ENCODE results near the gene TIAM2. TPM values are rescaled to one million over a fixed set of nuclear protein-coding genes. Genes with fewer than 3 reads are reported as not detected.

TIAM2 gene
- polyA plus RNA-seq, 3 donors = 1.7 to 6.0 (median 2.3) TPM

DNA sequence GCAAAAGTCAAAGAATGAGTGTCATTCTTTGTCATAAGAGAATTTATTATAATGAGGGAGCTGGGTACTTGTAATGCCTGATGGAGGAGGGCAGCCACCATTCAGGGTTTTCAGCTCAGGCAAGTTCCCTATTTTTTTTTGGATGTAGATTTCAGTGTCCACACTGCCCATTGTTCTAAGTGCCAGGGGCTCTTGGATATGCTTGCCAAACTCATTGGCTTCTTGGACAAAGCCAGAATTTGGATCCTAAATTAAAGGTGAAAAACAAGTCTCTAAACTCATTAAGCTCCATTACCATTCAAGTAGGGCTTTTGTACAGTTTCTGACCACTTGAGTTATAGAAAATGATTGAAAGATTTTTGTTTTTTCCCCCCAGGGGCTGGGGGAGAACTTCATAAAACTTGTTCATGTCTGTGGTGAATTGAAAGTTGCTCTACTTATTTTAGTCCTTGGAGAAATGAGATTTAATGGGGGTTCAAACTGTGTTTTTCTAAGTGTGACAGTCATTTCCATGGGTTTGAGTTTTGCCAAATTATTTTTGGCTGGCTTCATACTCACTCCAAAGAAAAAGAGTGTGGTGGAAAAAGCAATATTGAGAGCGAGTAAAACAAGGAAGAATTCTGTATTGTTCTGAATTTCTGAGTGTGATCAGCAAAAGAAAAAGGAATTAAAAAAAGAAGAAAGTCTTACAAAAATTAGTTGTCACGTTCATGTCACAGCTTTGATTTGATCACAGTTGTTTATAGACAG lies 46.0 kb downstream of the TIAM2 start:
- WGBS, 3 donors = 54 to 70% (median 67%) methylated on average over 2 of the region's 2 CpGs
- H3K27ac ChIP-seq (ENCODE audit: low read depth, low read length) = no peak overlapping the region

- 61 to 68% (median 62%) methylated on average over 12 of the region's 12 CpGs for WGBS, 3 donors
Observed at GRCh38 chr6:155041741-155042279, 46.7 kb downstream of the TIAM2 start.

DNA sequence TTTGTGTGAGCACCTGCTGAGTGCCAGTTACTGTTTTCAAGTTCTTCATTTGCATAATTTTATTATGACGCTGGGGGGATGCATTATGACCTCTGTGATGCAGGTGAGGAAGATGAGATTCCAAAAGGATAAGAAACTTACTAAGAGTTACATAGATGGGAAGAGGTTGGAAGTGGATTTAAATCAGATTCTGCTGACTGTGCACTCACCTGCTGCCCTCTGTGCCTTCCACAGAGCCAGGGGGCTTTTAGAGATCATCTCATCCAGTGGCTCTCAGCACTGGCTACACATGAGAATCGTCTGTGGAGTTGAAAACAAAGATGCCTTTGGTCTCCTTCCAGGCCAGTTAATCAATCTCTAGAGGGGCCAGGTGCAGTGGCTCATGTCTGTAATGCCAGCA lies 47.9 kb downstream of the TIAM2 start:
- 67 to 85% (median 78%) methylated on average over 2 of the region's 2 CpGs for WGBS, 3 donors
- H3K27ac ChIP-seq (ENCODE audit: low read depth, low read length) = no peak overlapping the region

More at GRCh38 chr6:155041741-155042279, 46.7 kb downstream of the TIAM2 start:
- no peak overlapping the region for H3K27ac ChIP-seq (ENCODE audit: low read depth, low read length)

DNA sequence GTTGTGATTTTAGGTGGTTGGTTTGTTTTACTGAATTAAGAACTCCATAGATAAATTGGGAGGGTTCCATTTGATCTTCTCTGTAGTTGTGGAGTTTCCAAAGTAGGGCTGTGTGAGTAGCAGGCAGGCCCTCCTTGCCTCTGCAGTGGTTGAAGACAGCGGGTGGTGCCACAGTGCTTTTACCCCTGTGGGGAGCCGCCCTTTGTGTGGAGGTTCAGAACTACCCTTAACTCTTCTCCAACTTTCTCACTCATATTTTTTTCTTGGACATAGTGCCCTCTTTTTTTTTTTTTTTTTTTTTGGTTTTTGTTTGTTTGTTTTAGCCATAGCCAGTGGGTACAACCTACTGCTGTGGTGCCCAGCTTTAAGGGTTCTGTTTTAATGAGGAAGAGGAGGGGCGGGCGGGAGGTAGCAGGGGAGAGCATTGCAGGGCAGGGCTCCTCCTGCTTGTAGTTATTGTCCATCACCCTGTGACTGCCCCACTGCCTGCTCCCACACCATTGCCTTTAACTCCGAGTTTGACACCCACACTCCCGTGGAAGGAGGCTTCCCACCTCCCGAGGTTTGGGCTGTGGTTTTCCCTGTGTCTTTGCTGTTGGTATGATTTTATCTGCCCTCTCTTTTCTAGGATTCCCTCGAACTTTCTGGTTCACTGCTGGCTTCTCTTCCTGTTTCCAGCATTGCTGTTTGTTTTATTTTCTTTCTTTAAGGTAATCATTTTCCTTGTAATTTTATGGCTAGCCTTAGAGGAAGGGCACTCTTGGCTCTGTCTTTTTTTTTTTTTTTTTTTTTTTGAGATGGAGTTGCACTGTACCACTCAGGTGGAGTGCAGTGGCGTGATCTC lies 50.7 kb downstream of the TIAM2 start:
- 86 to 88% (median 87%) methylated on average over 9 of the region's 9 CpGs for WGBS, 3 donors
- H3K27ac ChIP-seq (ENCODE audit: low read depth, low read length) = no peak overlapping the region

DNA sequence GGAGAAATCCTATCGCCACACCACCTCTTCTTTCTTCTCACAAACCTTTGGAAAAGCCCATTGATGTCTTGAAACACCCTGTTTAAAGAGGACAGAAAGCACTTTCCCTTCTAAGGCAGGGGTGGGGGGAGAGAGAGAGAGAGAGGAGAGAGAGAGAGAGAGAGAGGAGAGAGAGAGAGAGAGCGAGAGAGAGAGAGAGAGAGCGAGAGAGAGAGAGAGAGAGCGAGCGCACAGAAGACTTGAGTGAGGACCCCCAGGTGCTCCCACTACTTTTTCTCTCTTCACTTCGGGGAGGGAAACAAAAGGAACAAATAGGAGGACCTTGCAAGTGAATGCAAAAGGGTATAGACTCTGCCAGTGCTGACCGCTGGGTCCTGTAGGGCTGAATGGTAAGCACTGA lies 52.4 kb downstream of the TIAM2 start:
- no peak overlapping the region for H3K27ac ChIP-seq (ENCODE audit: low read depth, low read length)
- 66 to 88% (median 82%) methylated on average over 6 to 7 of the region's 7 CpGs for WGBS, 3 donors

DNA sequence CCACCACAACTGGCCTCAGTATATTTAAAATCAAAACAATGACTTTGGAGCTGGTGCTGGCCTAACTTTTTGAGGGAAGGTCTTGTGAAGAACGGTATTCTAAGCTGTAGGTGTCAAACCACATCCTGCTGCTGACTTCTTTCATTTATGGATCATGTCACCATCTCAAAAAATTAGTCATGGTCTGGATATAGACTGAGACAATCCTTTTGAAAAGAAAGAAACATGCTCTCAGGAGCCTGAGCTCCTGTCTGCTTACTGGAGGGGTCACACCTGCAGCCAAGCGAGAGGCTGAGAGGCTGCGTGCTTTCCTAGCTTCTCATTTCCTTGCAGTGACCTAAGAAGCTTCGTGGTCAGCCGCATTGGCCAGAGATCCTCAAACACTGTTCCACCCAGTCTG lies 55.2 kb downstream of the TIAM2 start:
- no peak overlapping the region for H3K27ac ChIP-seq (ENCODE audit: low read depth, low read length)
- WGBS, 3 donors = 81 to 90% (median 84%) methylated on average over 5 of the region's 5 CpGs

DNA sequence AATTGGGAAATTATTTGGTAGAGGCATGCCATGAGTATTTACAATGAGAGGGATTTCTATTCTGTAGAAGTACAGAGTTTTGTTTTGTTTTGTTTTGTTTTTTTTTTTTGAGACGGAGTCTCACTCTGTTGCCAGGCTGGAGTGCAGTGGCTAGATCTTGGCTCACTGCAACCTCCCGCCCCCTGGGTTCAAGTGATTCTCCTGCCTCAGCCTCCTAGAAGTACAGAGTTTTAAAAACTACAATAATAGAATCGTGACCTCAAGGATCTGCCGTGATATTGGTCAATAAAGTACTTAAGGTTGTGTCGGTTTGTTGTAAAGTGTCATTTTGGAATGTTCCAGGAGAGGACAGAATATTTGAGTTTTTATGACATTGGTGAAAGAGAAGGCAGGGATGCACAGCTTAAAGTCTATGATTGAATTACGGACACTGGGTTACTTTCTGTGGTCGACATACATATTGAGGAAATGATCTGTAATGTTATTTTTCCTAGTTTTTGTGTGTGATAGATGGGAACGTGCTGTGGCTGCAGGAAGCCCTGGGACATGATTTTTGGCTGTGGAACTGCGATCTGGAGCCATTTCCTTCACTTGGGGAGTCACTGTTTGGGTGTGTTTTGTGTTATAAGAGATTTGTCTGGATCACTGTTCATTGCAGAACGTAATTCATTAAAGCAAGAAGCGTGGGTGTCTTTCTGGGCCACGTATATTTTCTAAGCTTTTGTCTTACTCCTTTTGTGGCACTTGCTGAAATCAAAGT lies 59.6 kb downstream of the TIAM2 start:
- H3K27ac ChIP-seq (ENCODE audit: low read depth, low read length) = no peak overlapping the region
- WGBS, 3 donors = 47 to 63% (median 60%) methylated on average over 12 of the region's 12 CpGs

GRCh38 chr6:155055729-155056128 lies 60.6 kb downstream of the TIAM2 start:
- WGBS, 3 donors = 91 to 93% (median 92%) methylated on average over 2 of the region's 2 CpGs
- no peak overlapping the region for H3K27ac ChIP-seq (ENCODE audit: low read depth, low read length)

GRCh38 chr6:155056756-155057155 lies 61.6 kb downstream of the TIAM2 start:
- H3K27ac ChIP-seq (ENCODE audit: low read depth, low read length) = no peak overlapping the region
- 79 to 88% (median 86%) methylated on average over 3 of the region's 3 CpGs for WGBS, 3 donors

DNA sequence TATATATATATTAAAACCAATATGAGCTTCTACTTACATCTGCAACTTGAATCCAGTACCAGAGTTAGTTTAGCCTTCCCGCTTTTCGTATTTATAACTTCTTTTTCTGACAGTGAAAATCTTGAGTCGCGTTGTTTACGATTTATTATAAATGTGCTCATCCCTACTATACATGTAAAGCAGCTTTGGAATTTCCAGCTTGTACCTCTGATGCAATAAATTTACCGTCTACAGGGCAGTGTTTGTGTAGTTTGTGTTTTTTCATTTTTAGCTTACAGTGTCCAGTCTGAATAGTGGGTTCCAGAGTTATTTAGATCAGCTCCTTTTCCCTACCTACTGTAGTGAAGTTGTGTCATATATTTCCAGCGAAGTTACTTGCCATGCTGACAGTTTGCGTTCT lies 66.3 kb downstream of the TIAM2 start:
- WGBS, 3 donors = 96 to 97% (median 96%) methylated on average over 8 of the region's 8 CpGs
- H3K27ac ChIP-seq (ENCODE audit: low read depth, low read length) = no peak overlapping the region

DNA sequence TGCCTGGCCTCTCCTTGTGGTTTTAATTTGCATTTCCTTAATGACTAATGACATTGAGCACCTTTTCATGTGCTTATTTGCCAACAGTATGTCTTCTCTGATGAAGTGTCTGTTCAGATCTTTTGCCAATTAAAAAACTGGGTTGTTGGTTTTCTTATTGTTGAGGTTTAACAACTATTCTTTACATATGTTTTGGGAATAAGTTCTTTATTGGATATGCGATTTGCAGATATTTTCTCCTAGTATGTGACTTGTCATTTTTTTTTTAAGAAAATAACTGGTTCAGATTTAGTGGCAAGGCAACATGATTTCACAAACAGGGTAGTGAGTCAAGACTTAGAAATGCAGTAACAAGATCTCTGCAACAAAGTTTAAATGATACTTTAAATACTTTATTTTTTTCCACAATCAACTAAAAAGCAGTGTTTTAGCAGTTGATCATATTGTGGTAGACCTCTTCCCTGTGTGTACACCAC lies 67.8 kb downstream of the TIAM2 start:
- 63 to 89% (median 65%) methylated on average over 1 of the region's 1 CpG for WGBS, 3 donors
- no peak overlapping the region for H3K27ac ChIP-seq (ENCODE audit: low read depth, low read length)

- WGBS, 3 donors = 72 to 85% (median 83%) methylated on average over 3 of the region's 3 CpGs
- H3K27ac ChIP-seq (ENCODE audit: low read depth, low read length) = no peak overlapping the region
Observed at GRCh38 chr6:155064303-155064702, 69.2 kb downstream of the TIAM2 start.

DNA sequence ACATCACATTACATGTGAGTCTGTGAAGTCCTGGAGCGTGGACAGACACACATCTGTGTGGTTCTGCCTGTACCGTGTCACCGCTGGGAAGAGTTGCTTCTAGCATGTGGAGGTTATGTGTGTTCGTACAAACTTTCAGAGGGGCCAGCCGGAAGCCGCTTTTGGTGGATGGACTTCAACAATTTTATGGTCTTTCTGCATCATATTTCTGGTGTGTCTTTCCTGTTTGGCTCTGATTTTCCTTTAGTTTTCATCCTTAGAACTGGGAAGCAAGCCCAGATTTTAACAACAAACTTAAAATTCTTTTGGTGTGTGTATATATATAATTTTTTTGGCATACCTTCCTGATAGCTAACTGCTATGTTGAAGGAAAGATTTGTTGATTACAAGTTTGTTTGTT lies 71.2 kb downstream of the TIAM2 start:
- WGBS, 3 donors = 70 to 82% (median 78%) methylated on average over 6 of the region's 6 CpGs

GRCh38 chr6:155066921-155067680 lies 72.0 kb downstream of the TIAM2 start:
- WGBS, 3 donors = 74 to 88% (median 78%) methylated on average over 7 of the region's 7 CpGs
- no peak overlapping the region for H3K27ac ChIP-seq (ENCODE audit: low read depth, low read length)

More for the DNA sequence above, 71.2 kb downstream of the TIAM2 start:
- H3K27ac ChIP-seq (ENCODE audit: low read depth, low read length) = no peak overlapping the region

DNA sequence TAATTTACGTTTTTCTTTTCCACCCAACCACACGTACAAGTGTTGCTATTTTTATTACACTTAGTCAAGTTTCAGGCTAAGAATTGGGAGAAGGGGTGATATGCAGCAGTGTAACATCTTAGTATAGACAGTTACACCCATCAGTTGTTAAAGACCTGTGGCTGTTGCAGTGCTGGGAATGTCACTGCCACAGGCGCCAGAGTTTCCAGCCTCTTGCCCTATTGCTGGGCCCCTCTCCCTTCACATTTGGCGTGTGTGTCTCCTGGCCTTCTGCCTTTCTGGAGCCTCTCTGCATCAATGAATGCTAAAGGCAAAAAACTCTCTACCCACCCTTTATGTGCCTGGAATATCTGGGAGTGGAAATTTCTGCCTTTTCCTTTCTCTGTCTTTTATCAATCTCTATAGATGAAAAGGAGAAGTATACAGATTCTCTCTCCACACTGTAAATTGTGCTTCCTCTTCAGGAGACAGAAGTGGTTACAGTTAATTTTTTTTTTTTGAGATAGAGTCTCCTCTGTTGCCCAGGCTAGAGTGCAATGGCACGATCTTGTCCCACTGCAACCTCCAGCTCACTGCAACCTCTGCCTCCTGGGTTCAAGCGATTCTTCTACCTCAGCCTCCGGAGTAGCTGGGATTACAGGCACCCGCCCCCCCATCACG lies 73.0 kb downstream of the TIAM2 start:
- 60 to 69% (median 61%) methylated on average over 9 of the region's 9 CpGs for WGBS, 3 donors
- no peak overlapping the region for H3K27ac ChIP-seq (ENCODE audit: low read depth, low read length)

DNA sequence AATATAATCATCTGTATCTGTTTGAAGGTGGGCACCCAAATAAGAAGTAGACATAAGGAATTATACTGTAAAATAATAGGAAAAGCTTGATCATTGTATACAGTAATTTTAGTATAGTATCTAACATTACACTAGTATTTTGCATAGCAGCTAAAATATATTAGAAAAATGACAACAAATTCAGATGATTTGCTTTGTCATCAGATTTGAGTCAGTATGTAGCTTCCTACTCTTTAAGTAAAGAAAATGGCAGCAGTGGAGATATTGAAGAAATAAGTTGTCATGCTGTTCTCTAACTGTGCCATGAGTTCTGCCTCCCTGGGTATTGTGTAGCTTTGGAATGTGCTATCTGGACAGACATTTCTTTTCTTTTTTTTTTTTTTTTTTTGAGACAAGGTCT lies 74.4 kb downstream of the TIAM2 start:
- no peak overlapping the region for H3K27ac ChIP-seq (ENCODE audit: low read depth, low read length)

DNA sequence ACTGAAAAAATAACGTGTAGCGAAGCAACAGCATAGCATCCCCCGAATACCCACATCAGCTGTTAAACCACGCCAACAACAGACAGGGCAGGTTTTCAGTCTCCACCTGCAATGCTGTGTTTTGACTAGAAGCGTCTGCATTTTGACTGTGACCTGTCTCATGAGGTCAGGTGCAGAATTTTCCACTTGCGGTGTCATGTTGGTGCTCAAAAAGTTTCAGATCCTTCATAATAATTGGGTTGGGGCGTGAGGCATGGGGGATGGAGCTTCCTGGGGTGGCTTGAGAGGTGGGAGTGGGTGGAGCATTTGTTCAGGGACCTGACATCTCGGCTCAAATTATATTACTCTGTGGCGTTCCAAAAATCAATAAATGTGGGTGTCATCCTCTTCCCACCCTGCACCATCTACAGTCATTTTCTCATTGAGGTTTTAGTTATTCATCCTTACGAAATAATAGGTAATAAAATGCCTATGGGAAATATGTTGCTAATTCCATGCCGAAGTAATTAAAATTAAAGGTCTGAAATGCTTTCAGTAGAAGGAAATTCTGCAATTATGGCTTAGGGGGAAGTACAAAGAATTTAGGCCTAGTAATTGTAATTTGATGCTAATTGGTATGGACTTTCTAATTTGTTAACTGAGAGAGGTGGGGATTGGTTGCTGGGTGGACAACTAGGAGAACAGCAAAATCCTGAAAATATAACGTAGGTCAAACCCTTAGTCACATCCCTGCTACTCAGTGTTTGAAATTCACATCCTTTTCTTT lies 81.0 kb downstream of the TIAM2 start:
- 87 to 92% (median 90%) methylated on average over 12 of the region's 12 CpGs for WGBS, 3 donors
- H3K27ac ChIP-seq (ENCODE audit: low read depth, low read length) = no peak overlapping the region

Data from adipose tissue (tissue), 3 donors.